B cell (primary cell): ENCODE data around the gene DCBLD2.

ENCODE experiments used
- CTCF ChIP-seq: fragments of 200-600 bp; IDR thresholded peaks from one replicate; pipeline ENCODE4 v1.8.0; 2022; ENCODE audit warnings: antibody characterized with exemption, mild to moderate bottlenecking
- EZH2 ChIP-seq: IDR thresholded peaks from 2 replicates; pipeline ENCODE4 v1.6.1; 2012; ENCODE audit warnings: borderline replicate concordance, low read depth, mild to moderate bottlenecking, moderate library complexity, low read length; ENCODE audit not compliant: insufficient read depth, poor library complexity, severe bottlenecking

GRCh38 chr3:98855806-98856400, 45.6 kb downstream of the DCBLD2 start:
- TF ChIP-seq CTCF (no peak), EZH2 (no peak)
